ENCODE results near the gene TNK2. TPM values are rescaled to one million over a fixed set of nuclear protein-coding genes. Genes with fewer than 3 reads are reported as not detected.
"Not testable (repeated sequence)": the region's sequence is repeated elsewhere in the genome, so short reads cannot be mapped to it uniquely, and the experiment has no call there.

The TNK2 gene
- total RNA-seq, 1 donor from 2014 or later, result 132 TPM

DNA sequence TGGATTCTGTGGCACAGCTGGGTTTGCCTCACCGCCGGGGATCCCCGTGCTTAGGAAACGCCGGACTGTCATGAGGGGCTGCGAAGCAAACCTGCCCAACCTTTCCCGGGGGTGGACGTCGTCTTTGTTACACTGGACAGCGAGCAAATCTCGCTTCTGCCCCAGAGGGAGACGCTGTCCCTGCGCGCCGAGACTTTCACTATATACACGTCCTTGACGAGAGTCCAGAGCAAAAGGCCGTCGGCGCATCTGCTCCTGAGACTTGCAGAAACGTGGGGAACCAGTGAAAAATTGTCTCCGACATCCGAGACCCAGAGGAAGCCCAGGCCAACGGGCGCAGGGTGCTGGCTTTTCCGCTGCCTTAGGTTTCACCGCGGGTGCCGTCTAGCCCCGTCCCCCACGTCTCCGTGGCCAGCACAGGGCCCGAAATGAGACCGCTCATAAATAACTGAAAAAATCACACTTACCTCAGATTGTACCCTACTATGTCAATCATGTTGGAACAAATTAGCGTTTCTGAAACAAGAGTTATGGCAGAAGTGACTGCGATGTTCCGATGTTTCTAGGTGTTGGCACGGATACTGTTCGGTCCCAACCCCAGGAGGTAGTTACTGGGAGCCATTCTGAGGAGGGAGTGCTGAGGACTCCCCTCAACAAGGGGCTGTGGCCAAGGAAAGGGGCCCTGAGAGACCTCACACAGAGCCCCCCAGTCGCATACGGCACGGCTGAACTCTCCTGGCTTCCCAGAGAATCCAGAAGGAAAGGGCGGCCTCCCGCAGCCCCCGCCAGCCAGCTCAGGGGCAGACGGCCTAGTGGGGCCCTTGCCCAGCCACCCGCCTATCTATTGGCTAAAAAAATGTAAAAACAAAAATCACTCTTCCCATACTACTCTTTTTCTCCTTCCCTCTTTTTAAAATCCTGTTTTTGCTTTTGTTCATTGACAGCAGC lies 82.2 kb downstream of the TNK2 start:
- DNase-seq, result no peak
- Mint-ChIP-seq H3K4me1 (no peaks in the 10 kb centered on the region), H3K9me3 (no peaks in the 10 kb centered on the region), H3K27me3 (peaks cover 16% of the 10 kb centered on the region), H3K4me3 (no peak overlapping the region), H3K27ac (no peak overlapping the region), H3K36me3 (ENCODE audit: low read depth) (no peaks in the 10 kb centered on the region)
- POLR2A ChIA-PET, result no interaction called here
- intact Hi-C loops (cut with micrococcal nuclease), result no loop called here
- no peak for ATAC-seq (ENCODE audit: low read depth)
- CTCF ChIA-PET, result no interaction called here
- TF ChIP-seq, protein P1, sequence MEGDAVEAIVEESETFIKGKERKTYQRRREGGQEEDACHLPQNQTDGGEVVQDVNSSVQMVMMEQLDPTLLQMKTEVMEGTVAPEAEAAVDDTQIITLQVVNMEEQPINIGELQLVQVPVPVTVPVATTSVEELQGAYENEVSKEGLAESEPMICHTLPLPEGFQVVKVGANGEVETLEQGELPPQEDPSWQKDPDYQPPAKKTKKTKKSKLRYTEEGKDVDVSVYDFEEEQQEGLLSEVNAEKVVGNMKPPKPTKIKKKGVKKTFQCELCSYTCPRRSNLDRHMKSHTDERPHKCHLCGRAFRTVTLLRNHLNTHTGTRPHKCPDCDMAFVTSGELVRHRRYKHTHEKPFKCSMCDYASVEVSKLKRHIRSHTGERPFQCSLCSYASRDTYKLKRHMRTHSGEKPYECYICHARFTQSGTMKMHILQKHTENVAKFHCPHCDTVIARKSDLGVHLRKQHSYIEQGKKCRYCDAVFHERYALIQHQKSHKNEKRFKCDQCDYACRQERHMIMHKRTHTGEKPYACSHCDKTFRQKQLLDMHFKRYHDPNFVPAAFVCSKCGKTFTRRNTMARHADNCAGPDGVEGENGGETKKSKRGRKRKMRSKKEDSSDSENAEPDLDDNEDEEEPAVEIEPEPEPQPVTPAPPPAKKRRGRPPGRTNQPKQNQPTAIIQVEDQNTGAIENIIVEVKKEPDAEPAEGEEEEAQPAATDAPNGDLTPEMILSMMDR (IDR thresholded peaks at IDR 0.05), result no peak

DNA sequence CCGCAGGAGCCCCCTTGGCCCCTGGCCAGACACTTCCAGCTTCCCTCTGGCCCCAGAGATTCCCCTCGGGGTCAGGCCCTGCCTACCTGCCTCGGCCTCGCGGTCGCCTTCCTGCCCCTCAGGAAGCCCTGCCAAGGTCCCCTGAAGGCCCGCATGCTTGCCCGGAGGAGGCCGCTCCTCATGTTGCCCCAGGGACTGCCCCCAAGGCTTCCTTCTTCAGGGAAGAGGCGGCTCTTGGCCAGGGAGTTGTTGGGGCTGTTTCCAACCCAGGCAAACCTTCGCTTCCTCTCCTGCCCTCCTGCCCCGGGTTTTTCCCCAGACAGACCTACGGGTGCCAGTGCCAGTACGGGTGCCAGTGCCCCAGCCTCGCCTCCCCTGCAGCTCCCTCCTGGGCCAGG lies 83.2 kb downstream of the TNK2 start:
- Mint-ChIP-seq H3K27me3 (peaks cover 17% of the 10 kb centered on the region), H3K36me3 (ENCODE audit: low read depth) (no peaks in the 10 kb centered on the region), H3K9me3 (no peaks in the 10 kb centered on the region), H3K27ac (no peak overlapping the region), H3K4me1 (no peaks in the 10 kb centered on the region), H3K4me3 (no peak overlapping the region)
- CTCF ChIA-PET, result no interaction called here
- DNase-seq (no peak), ATAC-seq (ENCODE audit: low read depth) (no peak)
- TF ChIP-seq, protein P1 (IDR thresholded peaks at IDR 0.05), result no peak
- intact Hi-C loops (cut with micrococcal nuclease), result no loop called here
- POLR2A ChIA-PET, result no interaction called here

DNA sequence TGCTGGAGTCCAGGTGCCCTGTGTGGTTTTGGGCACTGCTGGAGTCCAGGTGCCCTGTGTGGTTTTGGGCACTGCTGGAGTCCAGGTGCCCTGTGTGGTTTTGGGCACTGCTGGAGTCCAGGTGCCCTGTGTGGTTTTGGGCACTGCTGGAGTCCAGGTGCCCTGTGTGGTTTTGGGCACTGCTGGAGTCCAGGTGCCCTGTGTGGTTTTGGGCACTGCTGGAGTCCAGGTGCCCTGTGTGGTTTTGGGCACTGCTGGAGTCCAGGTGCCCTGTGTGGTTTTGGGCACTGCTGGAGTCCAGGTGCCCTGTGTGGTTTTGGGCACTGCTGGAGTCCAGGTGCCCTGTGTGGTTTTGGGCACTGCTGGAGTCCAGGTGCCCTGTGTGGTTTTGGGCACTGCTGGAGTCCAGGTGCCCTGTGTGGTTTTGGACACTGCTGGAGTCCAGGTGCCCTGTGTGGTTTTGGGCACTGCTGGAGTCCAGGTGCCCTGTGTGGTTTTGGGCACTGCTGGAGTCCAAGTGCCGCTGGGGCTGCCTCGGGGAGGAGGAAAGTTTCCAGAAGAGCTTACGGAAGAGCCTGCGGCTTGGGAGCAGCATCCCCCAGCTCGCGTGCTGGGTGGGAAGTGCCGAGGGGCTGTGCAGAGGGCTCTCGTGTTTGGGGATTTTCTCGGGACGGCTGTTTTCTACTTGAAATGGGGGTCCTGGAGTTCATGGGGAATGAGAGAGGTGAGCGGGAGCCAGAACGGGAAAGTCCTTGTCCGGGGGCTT lies 83.7 kb downstream of the TNK2 start:
- H3K27ac Mint-ChIP-seq; ATAC-seq (ENCODE audit: low read depth); intact Hi-C loops (cut with micrococcal nuclease); H3K36me3 Mint-ChIP-seq (ENCODE audit: low read depth); POLR2A ChIA-PET; H3K4me1 Mint-ChIP-seq; H3K9me3 Mint-ChIP-seq; DNase-seq; CTCF ChIA-PET; H3K4me3 Mint-ChIP-seq: not testable (repeated sequence)
- H3K27me3 Mint-ChIP-seq, result peaks cover 17% of the 10 kb centered on the region

DNA sequence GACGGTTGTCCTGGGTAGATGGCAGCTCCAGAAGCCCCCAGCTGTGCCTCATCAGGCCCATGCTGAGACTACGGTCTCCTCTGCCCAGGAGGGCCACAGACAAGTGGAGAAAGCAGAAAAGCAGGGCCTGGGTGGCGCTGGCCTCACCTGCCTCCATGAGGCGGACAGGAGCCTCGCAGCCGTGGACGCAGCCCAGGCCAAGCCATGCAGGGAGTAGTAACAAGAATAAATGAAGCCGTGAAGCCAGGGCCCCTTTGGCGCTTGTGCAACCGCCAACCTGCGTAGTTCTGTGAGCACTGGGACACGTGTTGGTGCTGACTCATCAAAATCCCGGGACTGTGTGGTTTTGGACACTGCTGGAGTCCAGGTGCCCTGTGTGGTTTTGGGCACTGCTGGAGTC lies 84.4 kb downstream of the TNK2 start:
- intact Hi-C loops (cut with micrococcal nuclease), result no loop called here
- ATAC-seq (ENCODE audit: low read depth) (no peak), DNase-seq (no peak)
- TF ChIP-seq, protein P1 (IDR thresholded peaks at IDR 0.05), result no peak
- ChIA-PET POLR2A (no interaction called here), CTCF (no interaction called here)
- H3K27me3 Mint-ChIP-seq, result peaks cover 18% of the 10 kb centered on the region
- H3K27ac Mint-ChIP-seq, result no peak overlapping the region
- H3K36me3 Mint-ChIP-seq (ENCODE audit: low read depth), result no peaks in the 10 kb centered on the region
- H3K4me1 Mint-ChIP-seq, result no peaks in the 10 kb centered on the region
- H3K4me3 Mint-ChIP-seq, result no peak overlapping the region
- no peaks in the 10 kb centered on the region for H3K9me3 Mint-ChIP-seq

DNA sequence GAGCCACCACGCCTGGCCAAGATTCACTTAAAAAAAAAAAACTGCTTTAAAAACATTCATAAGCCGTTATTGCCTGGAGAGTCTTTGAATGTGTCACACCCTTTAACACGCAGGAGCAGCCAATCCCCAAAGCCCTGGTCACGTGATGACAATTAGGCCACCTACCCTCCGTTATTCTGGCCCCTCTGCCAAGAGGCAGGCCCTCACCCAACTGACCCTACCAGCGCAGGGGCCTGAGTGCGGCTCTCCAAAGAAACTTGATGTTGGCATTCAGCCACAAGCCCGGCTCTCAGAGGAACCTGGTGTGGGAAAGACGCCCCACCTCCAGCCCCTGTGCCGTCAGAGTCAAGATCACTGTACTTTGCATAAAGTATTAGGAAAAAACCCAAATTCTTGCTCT lies 85.1 kb downstream of the TNK2 start:
- Mint-ChIP-seq H3K4me3 (no peak overlapping the region), H3K9me3 (no peaks in the 10 kb centered on the region), H3K27me3 (peaks cover 18% of the 10 kb centered on the region), H3K36me3 (ENCODE audit: low read depth) (no peaks in the 10 kb centered on the region), H3K4me1 (no peaks in the 10 kb centered on the region), H3K27ac (no peak overlapping the region)
- DNase-seq, result no peak
- CTCF ChIA-PET, result no interaction called here
- POLR2A ChIA-PET, result no interaction called here
- TF ChIP-seq, protein P1 (IDR thresholded peaks at IDR 0.05), result no peak
- intact Hi-C loops (cut with micrococcal nuclease), result no loop called here
- ATAC-seq (ENCODE audit: low read depth), result no peak
